ENCODE data around the gene MEGF6.

The MEGF6 gene

DNA sequence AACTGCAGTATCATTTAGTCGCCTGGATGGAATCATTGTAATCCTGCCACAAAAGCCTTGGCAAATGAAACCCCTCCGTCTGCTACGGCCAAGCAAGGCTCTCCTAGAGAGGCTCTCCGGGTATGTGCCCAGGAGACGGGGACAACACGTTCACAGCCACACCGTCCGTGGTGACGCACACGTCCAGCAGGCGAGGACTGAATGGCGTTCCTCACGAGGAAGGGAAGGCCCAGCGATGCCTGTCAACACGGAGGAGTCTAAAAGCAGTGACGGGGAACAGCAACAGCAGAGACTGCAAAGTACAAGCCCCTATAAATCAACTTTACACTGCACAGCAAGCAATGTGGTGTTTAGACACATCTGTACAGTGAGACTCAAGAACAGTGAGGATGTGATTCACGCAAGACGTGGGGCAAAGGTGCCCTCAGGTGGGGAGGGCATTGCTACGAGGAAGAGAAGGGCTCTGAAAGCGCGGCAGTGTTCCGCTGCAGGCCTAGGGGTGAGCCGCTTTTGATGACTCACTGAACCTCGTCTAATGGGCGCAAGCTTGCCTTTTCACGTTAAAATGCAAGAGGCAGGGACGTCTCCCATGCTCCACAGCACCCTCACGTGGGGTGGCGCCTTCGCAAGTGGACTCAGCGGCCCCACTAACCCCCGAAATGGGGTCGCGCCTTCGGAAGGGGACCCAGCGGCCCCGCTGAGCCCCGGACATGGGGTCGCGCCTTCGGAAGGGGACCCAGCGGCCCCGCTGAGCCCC is 31.8 kb upstream of the MEGF6 start:
- no peak for DNase-seq

DNA sequence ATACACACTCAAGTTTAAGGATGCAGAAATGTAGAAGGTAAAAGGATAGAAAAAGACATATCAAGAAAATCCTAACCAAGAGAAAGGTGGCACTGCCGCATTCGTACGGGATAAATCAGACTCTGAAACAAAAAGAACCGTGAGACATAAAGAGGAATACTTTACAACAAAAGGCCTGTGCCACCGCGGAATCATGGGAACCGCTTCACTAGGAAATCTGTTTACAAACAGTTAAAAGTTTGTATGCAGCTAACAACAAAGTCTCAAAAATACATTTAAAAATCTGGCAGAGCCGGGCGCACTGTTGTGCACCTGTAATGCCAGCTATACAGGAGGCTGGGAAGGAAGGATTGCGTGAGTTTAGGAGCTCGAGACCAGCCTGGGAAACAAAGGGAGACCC is 30.5 kb upstream of the MEGF6 start:
- no peak for DNase-seq

- no peak for DNase-seq
Measured at GRCh38 chr1:3641046-3641760, 29.9 kb upstream of the MEGF6 start.

DNA sequence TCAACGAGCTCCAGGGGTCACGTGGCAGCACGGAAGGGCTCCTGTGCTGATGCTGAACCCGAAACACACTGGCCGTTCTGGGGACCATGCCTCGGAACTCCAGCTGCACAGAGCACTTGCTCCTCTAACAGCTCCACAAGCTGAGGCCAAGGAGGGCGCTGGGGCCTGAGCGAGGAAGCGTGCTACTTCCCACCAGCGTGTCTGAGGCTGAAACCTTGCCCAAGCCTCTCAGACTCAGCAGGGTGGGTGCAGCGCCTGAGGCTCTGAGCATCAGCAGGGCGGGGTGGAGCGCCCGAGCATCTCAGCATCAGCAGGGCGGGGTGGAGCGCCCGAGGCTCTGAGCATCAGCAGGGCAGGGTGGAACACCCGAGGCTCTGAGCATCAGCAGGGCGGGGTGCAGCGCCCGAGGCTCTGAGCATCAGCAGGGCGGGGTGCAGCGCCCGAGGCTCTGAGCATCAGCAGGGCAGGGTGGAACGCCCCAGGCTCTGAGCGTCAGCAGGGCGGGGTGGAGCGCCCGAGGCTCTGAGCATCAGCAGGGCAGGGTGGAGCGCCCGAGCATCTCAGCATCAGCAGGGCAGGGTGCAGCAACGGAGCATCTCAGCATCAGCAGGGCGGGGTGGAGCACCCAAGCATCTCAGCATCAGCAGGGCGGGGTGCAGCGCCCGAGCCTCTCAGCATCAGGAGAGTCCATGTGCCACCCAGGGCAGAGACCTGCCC is 29.0 kb upstream of the MEGF6 start:
- no peak for DNase-seq

DNA sequence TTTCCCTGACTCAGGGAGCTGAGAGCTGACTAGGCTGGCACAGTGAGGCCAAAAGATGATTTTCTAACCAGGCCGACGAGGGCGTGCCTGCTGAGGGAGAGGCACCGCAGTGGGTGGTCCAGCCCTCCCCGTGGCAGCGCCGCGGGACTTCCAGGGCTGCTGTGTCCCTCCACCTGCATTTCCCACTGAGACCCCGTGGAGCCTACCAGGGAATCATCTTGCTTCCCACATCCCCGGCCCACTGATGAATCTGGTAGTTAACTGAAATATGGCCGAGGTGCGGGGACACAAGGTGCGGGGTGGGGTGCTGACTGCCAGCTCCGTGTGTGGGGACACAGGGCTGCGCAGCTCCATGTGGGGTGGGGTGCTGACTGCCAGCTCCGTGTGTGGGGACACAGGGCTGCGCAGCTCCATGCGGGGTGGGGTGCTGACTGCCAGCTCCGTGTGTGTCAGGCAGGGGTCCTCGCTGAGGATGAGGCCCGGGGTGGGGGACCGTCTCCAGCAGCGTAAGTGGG is 28.1 kb upstream of the MEGF6 start:
- DNase-seq, result no peak

DNA sequence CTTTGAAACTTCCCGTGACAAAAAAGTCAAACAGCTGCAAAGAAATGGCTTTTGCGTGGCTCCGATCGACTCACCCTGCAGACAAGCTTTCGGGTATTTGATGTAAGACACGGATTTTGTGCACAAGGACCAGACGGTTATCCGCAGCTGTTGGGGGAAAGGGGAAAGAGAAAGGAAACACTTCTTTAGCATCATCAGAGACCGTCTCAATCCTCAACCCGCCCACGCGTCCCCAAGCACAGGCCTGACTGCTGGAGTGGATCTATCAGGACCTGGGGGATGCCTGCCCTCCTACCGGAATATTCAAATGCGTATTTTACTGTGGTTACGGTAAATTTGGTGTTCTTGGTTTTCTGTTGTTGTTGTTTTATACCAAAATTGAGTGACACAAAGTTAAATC is 27.4 kb upstream of the MEGF6 start:
- DNase-seq, result no peak

DNA sequence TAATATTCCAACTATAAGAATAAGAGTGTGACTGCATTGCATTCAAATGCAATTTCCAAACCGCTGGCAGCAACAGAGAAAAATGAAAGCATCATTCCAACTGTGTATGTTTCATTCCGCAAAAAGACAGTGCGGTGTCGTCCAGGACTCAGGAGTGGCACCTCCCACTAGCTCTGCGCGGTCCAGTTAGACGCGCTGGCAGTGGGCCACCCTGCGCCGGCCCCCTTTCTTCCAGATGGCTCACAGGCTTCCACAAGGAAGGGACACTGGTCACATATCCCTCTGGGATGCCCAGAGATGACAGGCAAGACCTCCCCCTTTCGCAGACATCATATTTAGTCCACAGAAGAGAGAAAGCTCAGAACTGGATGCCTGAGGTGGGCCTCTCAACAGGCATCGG is 26.7 kb upstream of the MEGF6 start:
- no peak for DNase-seq

DNA sequence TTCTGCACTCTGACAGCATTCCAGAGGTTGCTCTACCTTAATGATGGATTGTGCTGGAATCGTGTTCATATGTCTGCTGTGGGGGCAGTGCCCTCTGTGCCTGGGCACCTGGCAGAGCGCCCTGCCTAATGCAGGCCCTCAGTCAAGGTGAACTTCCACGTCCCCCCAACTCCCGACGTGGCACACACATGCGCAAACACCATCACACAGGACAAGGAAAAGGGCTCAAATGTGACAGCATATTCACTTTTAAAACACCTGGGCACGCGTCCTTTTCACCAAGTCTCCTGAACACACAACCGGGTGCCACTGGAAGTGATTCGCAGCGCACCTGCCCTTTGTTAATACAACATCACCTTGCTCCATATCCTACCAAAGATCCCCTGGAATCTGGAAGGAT is 25.2 kb upstream of the MEGF6 start:
- no peak for DNase-seq

DNA sequence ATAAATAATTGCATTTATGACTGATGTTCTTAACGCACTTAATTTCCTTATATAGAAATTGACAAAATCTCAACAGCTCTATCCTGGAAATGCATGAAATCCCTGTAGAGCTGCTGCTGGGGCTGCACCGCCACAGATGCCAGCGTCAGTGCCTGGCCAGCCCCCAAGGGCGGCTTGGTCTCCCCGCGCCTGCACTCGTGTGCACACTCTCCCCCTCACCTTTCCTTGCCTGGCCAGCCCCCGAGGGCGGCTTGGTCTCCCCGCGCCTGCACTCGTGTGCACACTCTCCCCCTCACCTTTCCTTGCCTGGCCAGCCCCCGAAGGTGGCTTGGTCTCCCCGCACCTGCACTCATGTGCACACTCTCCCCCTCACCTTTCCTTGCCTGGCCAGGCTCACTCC is 24.8 kb upstream of the MEGF6 start:
- no peak for DNase-seq

- DNase-seq, result no peak
Measured at GRCh38 chr1:3634059-3634800, 22.9 kb upstream of the MEGF6 start.

GRCh38 chr1:3633344-3634058 is 22.2 kb upstream of the MEGF6 start:
- DNase-seq, result no peak

GRCh38 chr1:3632716-3633343 is 21.5 kb upstream of the MEGF6 start:
- no peak for DNase-seq

- no peak for DNase-seq
Measured at GRCh38 chr1:3632298-3632697, 21.0 kb upstream of the MEGF6 start.

GRCh38 chr1:3631320-3632260 is 20.3 kb upstream of the MEGF6 start:
- no peak for DNase-seq

DNA sequence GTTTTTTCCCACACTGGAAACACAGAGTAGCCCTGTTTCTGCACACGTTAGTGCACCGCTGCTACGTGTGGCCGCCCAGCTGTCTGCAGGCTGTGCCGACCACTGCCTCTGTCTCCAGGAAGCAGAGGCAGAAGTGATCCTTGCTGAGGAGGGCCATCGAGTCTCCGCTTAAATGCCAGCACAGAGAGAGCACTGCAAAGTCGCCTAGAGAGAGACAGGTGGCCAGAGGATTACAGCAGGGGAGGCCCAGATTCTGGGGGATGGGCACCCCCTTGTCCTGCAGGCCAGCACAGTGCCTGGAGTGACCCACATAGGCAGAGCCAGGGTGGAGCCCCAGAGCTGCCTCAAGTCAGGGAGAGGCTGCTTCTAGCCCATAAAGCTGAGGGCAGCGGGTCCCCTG is 19.6 kb upstream of the MEGF6 start:
- no peak for DNase-seq

- no peak for DNase-seq
Measured at GRCh38 chr1:3630161-3630611, 18.9 kb upstream of the MEGF6 start.

- DNase-seq, result no peak
Measured at GRCh38 chr1:3629561-3630160, 18.4 kb upstream of the MEGF6 start.

DNA sequence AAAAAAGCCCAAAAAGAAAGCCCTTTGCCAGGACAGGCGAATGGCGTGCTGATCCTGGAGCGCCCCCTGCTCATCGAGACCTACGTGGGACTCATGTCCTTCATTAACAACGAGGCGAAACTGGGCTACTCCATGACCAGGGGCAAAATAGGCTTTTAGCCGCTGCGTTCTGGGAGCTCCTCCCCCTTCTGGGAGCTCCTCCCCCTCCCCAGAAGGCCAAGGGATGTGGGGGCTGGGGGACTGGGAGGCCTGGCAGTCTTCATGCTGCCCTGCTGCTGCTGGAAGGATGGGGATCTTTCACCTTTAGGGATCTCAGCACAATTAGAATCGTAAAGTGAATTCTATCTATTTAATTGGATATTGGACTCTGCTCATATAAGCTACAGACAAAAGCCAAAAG is 17.1 kb upstream of the MEGF6 start:
- DNase-seq, result no peak

DNA sequence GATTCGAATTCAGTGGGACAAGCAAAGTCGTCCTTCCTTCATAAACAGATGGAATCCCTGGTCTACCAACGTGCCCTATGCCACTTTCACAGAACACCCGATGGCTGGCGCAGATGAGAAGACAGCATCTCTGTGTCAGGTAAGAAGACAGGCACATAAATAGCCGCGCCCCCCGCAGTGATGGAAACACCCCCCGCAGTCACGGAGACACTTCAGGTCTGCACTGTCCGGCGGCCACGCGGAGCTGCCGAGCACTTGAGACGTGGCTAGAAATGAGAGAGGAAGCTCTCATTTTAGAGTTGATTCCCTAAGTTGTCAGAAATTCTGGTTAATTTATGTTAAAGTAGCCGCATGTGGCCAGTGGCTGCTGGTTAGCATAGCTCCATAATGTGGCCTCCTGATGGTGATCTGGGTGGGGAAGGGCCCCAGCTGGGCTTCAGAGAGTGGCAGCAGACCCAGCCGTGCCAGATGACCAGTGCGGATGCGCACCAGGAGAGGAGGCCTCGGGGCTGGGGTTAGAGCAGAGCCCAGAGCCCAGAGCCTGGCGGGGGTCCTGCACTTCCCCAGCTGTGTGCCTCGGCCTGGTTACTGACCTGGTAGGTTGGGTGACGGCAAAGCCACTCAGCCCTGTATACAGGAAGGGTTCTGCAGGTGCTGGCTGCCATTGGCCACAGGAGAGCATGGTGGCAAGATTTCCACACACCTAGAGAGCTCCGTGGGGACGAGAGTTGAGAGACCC is 16.4 kb upstream of the MEGF6 start:
- no peak for DNase-seq

Data from amniotic stem cell (primary cell).